ENCODE measurements around the gene ZBTB11. TPM values are rescaled to one million over a fixed set of nuclear protein-coding genes. Genes with fewer than 3 reads are reported as not detected.

ZBTB11 gene
- polyA plus RNA-seq, 1 of the 3 experiments (the other 2 are of a cell fraction): 4.9 TPM

- peak overlapping the region; percentile 80 to 83 for H3K4me3 ChIP-seq (ENCODE audit: low read depth in 2 of 2, low read length in 1 of 2)
- peaks cover 47% of the 10 kb centered on the region for H3F3A ChIP-seq (replicated peaks; ENCODE audit: insufficient read depth)
- H3K4me1 ChIP-seq (ENCODE audit: control insufficient read depth in 1 of 2, insufficient read depth in 2 of 2, low read depth in 1 of 2, low read length in 1 of 2): peaks cover 16% of the 10 kb centered on the region in 2 experiments; a peak in 3 of 4 replicates
- H4K20me1 ChIP-seq (ENCODE audit: insufficient read depth): peaks cover 52% of the 10 kb centered on the region
- TF ChIP-seq RAD21 (IDR thresholded peaks at IDR 0.05; ENCODE audit: low read length): no peak
- no peak for TF ChIP-seq NRF1 (IDR thresholded peaks at IDR 0.05; ENCODE audit: low read depth, low read length)
- TF ChIP-seq NFIC (IDR thresholded peaks at IDR 0.05; ENCODE audit: borderline replicate concordance): no peak
- no peak for TF ChIP-seq GABPA (IDR thresholded peaks at IDR 0.05; ENCODE audit: low read depth)
- no peak for TF ChIP-seq TAF1 (IDR thresholded peaks at IDR 0.05; ENCODE audit: borderline replicate concordance, low read depth, low read length)
- TF ChIP-seq USF2 (IDR thresholded peaks at IDR 0.05; ENCODE audit: borderline replicate concordance, low read depth, low read length): no peak
- ChIA-PET CTCF (interaction anchor here (0.7 to 2.6 kb wide), 7 partner anchors 9 to 544 kb away, joined by 3 to 21 read pairs (median 4); partner anchors contain the start of genes PCNP and ZBTB11), POLR2A (interaction anchor here (0.6 to 3.3 kb wide), 2 partner anchors 8 to 1214 kb away, joined by 8 to 49 read pairs; partner anchors contain the start of gene ZBTB11)
- H3K4me2 ChIP-seq: peak overlapping the region; percentile 87
- H3K9ac ChIP-seq: peak overlapping the region; percentile 95
- no peaks in the 10 kb centered on the region for H3K9me3 ChIP-seq
- no peaks in the 10 kb centered on the region for H3K27me3 ChIP-seq (ENCODE audit: insufficient read depth)
- H2AFZ ChIP-seq (ENCODE audit: low read depth): no peak overlapping the region
- no peaks in the 10 kb centered on the region for H3K9me2 ChIP-seq
- H3K36me3 ChIP-seq (replicated peaks in 1 of 2; ENCODE audit: control insufficient read depth in 1 of 2, insufficient read depth in 2 of 2, low read length in 1 of 2): peaks cover 45 to 61% of the 10 kb centered on the region in 2 experiments
- peak overlapping the region in 1 of 2 experiments; percentile 94; a peak in 1 of 4 replicates for H3K27ac ChIP-seq (ENCODE audit: low read depth in 2 of 2, low read length in 1 of 2)
- H3K79me2 ChIP-seq (ENCODE audit: insufficient read depth): peaks cover 54% of the 10 kb centered on the region
- no peak for DNase-seq
These were observed 8.1 kb upstream of the ZBTB11 start for GRCh38 chr3:101685050-101685400.

GRCh38 chr3:101680466-101680865, 3.5 kb upstream of the ZBTB11 start:
- peaks cover 58% of the 10 kb centered on the region for H3F3A ChIP-seq (replicated peaks; ENCODE audit: insufficient read depth)
- WGBS (ENCODE audit: low lambda C conversion rate): 93% methylated on average over 4 of the region's 4 CpGs
- no peaks in the 10 kb centered on the region for H3K9me3 ChIP-seq
- no peak overlapping the region for H3K4me2 ChIP-seq
- H3K79me2 ChIP-seq (ENCODE audit: insufficient read depth): peaks cover 61% of the 10 kb centered on the region
- peaks cover 21% of the 10 kb centered on the region in 2 experiments; a peak in 3 of 4 replicates for H3K4me1 ChIP-seq (ENCODE audit: control insufficient read depth in 1 of 2, insufficient read depth in 2 of 2, low read depth in 1 of 2, low read length in 1 of 2)
- H3K36me3 ChIP-seq (replicated peaks in 1 of 2; ENCODE audit: control insufficient read depth in 1 of 2, insufficient read depth in 2 of 2, low read length in 1 of 2): peaks cover 42 to 58% of the 10 kb centered on the region in 2 experiments
- POLR2A ChIA-PET: no interaction called here
- no peaks in the 10 kb centered on the region for H3K27me3 ChIP-seq (ENCODE audit: insufficient read depth)
- H3K4me3 ChIP-seq (ENCODE audit: low read depth in 2 of 2, low read length in 1 of 2): no peak overlapping the region
- CTCF ChIA-PET: no interaction called here
- DNase-seq: no peak
- H4K20me1 ChIP-seq (ENCODE audit: insufficient read depth): peaks cover 50% of the 10 kb centered on the region
- TF ChIP-seq GATA2 (CRISPR knock-in tag; IDR thresholded peaks at IDR 0.05) (no peak), CTCF (IDR thresholded peaks at IDR 0.05) (no peak), SIN3A (IDR thresholded peaks at IDR 0.05; ENCODE audit: borderline replicate concordance, low read depth, low read length) (no peak), SMC3 (IDR thresholded peaks at IDR 0.05; ENCODE audit: low read depth, low read length) (no peak), CHD2 (IDR thresholded peaks at IDR 0.05; ENCODE audit: low read length, partially characterized antibody) (no peak), RCOR1 (IDR thresholded peaks at IDR 0.05; ENCODE audit: low read length) (no peak), MAX (IDR thresholded peaks at IDR 0.05; ENCODE audit: low read depth) (no peak), TAF1 (IDR thresholded peaks at IDR 0.05; ENCODE audit: borderline replicate concordance, low read depth, low read length) (no peak), FOSL2 (IDR thresholded peaks at IDR 0.05; ENCODE audit: borderline replicate concordance, low read depth) (no peak), MXI1 (IDR thresholded peaks at IDR 0.05; ENCODE audit: low read depth, low read length) (no peak), RFX5 (IDR thresholded peaks at IDR 0.05; ENCODE audit: low read length) (no peak), FOXJ3 (CRISPR knock-in tag; IDR thresholded peaks at IDR 0.05) (no peak), POLR2AphosphoS5 (IDR thresholded peaks at IDR 0.05; ENCODE audit: low read depth, low read length) (no peak), EP300 (IDR thresholded peaks at IDR 0.05; ENCODE audit: borderline replicate concordance in 1 of 2, low read depth in 1 of 2, low read length in 1 of 2) (no peak), EZH2phosphoT487 (IDR thresholded peaks at IDR 0.05; ENCODE audit: borderline replicate concordance, low read depth) (no peak), RAD21 (IDR thresholded peaks at IDR 0.05; ENCODE audit: low read length) (no peak), IRF3 (IDR thresholded peaks at IDR 0.05; ENCODE audit: low read depth, low read length) (no peak)
- peak overlapping the region in 1 of 2 experiments; percentile 20; a peak in 1 of 4 replicates for H3K27ac ChIP-seq (ENCODE audit: low read depth in 2 of 2, low read length in 1 of 2)
- H3K9ac ChIP-seq: no peak overlapping the region
- H2AFZ ChIP-seq (ENCODE audit: low read depth): no peak overlapping the region
- no peaks in the 10 kb centered on the region for H3K9me2 ChIP-seq
